KG1 (cell line): Measurements from ENCODE around the gene RAB1B.
"Not testable (repeated sequence)": the region's sequence is repeated elsewhere in the genome, so short reads cannot be mapped to it uniquely, and the experiment has no call there.

Source experiments
- DNase-seq: peaks from one replicate; lab custom pipeline; 2025; lab: John Stamatoyannopoulos, UW

The RAB1B gene

GRCh38 chr11:66239998-66240780, 28.2 kb upstream of the RAB1B start:
- DNase-seq, result no peak

GRCh38 chr11:66240781-66241136, 27.7 kb upstream of the RAB1B start:
- DNase-seq, result no peak

- no peak for DNase-seq
These were observed 26.2 kb upstream of the RAB1B start for GRCh38 chr11:66242095-66242765.

- DNase-seq, result no peak
These were observed 24.5 kb upstream of the RAB1B start for GRCh38 chr11:66243782-66244535.

GRCh38 chr11:66247295-66247694, 21.1 kb upstream of the RAB1B start:
- DNase-seq, result no peak

- DNase-seq, result no peak
These were observed 20.6 kb upstream of the RAB1B start for GRCh38 chr11:66247801-66248200.

- DNase-seq, result no peak
These were observed 19.5 kb upstream of the RAB1B start for GRCh38 chr11:66248903-66249302.

- DNase-seq, result no peak
These were observed 16.6 kb upstream of the RAB1B start for GRCh38 chr11:66251809-66252208.

- DNase-seq, result not testable (repeated sequence)
These were observed 15.4 kb upstream of the RAB1B start for GRCh38 chr11:66253081-66253480.

GRCh38 chr11:66258473-66258893, 10.0 kb upstream of the RAB1B start:
- DNase-seq, result no peak

GRCh38 chr11:66259225-66259624, 9.2 kb upstream of the RAB1B start:
- DNase-seq, result no peak

GRCh38 chr11:66259956-66260355, 8.5 kb upstream of the RAB1B start:
- no peak for DNase-seq

GRCh38 chr11:66261578-66261977, 6.9 kb upstream of the RAB1B start:
- DNase-seq, result no peak

GRCh38 chr11:66262191-66262590, 6.2 kb upstream of the RAB1B start:
- no peak for DNase-seq

GRCh38 chr11:66262696-66263095, 5.7 kb upstream of the RAB1B start:
- no peak for DNase-seq

- DNase-seq, result no peak
These were observed 5.2 kb upstream of the RAB1B start for GRCh38 chr11:66263231-66263630.

- DNase-seq, result no peak
These were observed 4.7 kb upstream of the RAB1B start for GRCh38 chr11:66263785-66264184.

- no peak for DNase-seq
These were observed 4.1 kb upstream of the RAB1B start for GRCh38 chr11:66264383-66264782.

GRCh38 chr11:66264914-66265313, 3.5 kb upstream of the RAB1B start:
- DNase-seq, result no peak

- no peak for DNase-seq
These were observed 2.7 kb upstream of the RAB1B start for GRCh38 chr11:66265531-66266377.

GRCh38 chr11:66266378-66267038, 1.9 kb upstream of the RAB1B start:
- DNase-seq, result no peak

- DNase-seq, result no peak
These were observed 1.4 kb upstream of the RAB1B start for GRCh38 chr11:66267039-66267378.
